GM19238 (cell line): ENCODE data around the gene C2orf69.
"Not testable (repeated sequence)": the region's sequence is repeated elsewhere in the genome, so short reads cannot be mapped to it uniquely, and the experiment has no call there.

Experiments used
- DNase-seq: peaks from one replicate; pipeline ENCODE4 v3.0.0; 2011; ENCODE audit warnings: low spot score; ENCODE audit not compliant: insufficient read length

C2orf69 gene

GRCh38 chr2:199911052-199911876 is at the start of gene C2orf69:
Gene C2orf69, plus strand, starts transcription at chr2:199911293. Its CDS starts 146 bp downstream, at chr2:199911439.
- peak; percentile 66 for DNase-seq

- DNase-seq: no peak
Observed at GRCh38 chr2:199862788-199863187, 48.3 kb upstream of the C2orf69 start.

- no peak for DNase-seq
Observed at GRCh38 chr2:199865905-199866304, 45.2 kb upstream of the C2orf69 start.

- no peak for DNase-seq
Observed at GRCh38 chr2:199868431-199869226, 42.5 kb upstream of the C2orf69 start.

- no peak for DNase-seq
Observed at GRCh38 chr2:199869227-199869541, 41.9 kb upstream of the C2orf69 start.

GRCh38 chr2:199869653-199870052 is 41.4 kb upstream of the C2orf69 start:
- DNase-seq: no peak

- no peak for DNase-seq
Observed at GRCh38 chr2:199870581-199870980, 40.5 kb upstream of the C2orf69 start.

- DNase-seq: no peak
Observed at GRCh38 chr2:199874209-199874608, 36.9 kb upstream of the C2orf69 start.

GRCh38 chr2:199875400-199875799 is 35.7 kb upstream of the C2orf69 start:
- no peak for DNase-seq

GRCh38 chr2:199882667-199883066 is 28.4 kb upstream of the C2orf69 start:
- no peak for DNase-seq

- DNase-seq: no peak
Observed at GRCh38 chr2:199883474-199884212, 27.4 kb upstream of the C2orf69 start.

GRCh38 chr2:199895406-199895805 is 15.7 kb upstream of the C2orf69 start:
- DNase-seq: no peak

GRCh38 chr2:199896617-199897016 is 14.5 kb upstream of the C2orf69 start:
- no peak for DNase-seq

GRCh38 chr2:199901942-199902341 is 9.2 kb upstream of the C2orf69 start:
- DNase-seq: no peak

- DNase-seq: no peak
Observed at GRCh38 chr2:199902486-199903110, 8.5 kb upstream of the C2orf69 start.

GRCh38 chr2:199903111-199903510 is 8.0 kb upstream of the C2orf69 start:
- DNase-seq: no peak

GRCh38 chr2:199907008-199907714 is 3.9 kb upstream of the C2orf69 start:
- no peak for DNase-seq

- no peak for DNase-seq
Observed at GRCh38 chr2:199910338-199911051, 598 bp upstream of the C2orf69 start.

- no peak for DNase-seq
Observed at GRCh38 chr2:199911877-199912161, 726 bp downstream of the C2orf69 start.

GRCh38 chr2:199912553-199913114 is 1.5 kb downstream of the C2orf69 start:
- not testable (repeated sequence) for DNase-seq
